IPS DF 6.9 (cell line): Measurements from ENCODE around the gene ITGA8.

ENCODE experiments used
- DNase-seq: peaks from one replicate; pipeline ENCODE4 v3.0.0-alpha.2; 2013; ENCODE audit warnings: low read depth, low spot score
- H3K27ac ChIP-seq: one replicate; pipeline ENCODE4 v1.5.1; 2013; ENCODE audit warnings: low read length, control low read depth
- H3K27me3 ChIP-seq: 2 replicates; pipeline ENCODE4 v1.6.1; 2013; ENCODE audit warnings: mild to moderate bottlenecking, low read length; ENCODE audit not compliant: control insufficient read depth, insufficient read depth
- H3K36me3 ChIP-seq: 2 replicates; pipeline ENCODE4 v1.6.1; 2013; ENCODE audit warnings: low read length; ENCODE audit not compliant: control insufficient read depth, insufficient read depth
- H3K4me1 ChIP-seq: 2 replicates; pipeline ENCODE4 v1.6.1; 2013; ENCODE audit warnings: low read length; ENCODE audit not compliant: control insufficient read depth, insufficient read depth
- H3K4me3 ChIP-seq: 2 replicates; pipeline ENCODE4 v1.5.1; 2013; ENCODE audit warnings: mild to moderate bottlenecking, low read length
- H3K9me3 ChIP-seq: 2 replicates; pipeline ENCODE4 v1.6.1; 2013; ENCODE audit warnings: low read length, inconsistent platforms; ENCODE audit not compliant: control insufficient read depth, insufficient read depth
- WGBS: extraction: QIAGEN DNeasy Blood & Tissue Kit; methylation state at CpG from one replicate; pipeline ENCODE4 v1.1.7; 2013; ENCODE audit warnings: mixed read lengths, missing lambda C conversion rate; ENCODE audit not compliant: insufficient read length, insufficient coverage; 5-methylcytosine and 5-hydroxymethylcytosine counted together

ITGA8 gene

DNA sequence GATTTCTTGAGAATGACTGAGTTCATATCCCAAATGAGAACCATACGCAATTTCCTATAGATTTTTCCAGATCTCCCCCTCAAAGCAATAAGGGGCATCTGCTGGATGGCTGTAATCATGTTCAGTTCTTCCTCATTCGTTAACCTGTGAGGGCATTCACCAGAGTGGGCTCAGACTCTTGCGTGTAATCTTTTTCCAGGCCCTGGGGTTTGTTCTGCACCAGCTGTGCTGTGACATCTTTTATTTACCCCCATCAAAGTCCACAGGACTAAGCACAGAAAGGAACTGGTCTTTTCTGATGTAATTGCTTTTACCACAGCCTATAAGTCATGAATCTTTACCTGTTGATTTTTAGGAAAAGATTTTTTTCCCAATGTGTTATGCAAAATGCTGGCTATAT lies 27.9 kb upstream of the ITGA8 start:
- Histone ChIP-seq H3K27me3 (no peaks in the 10 kb centered on the region), H3K36me3 (no peaks in the 10 kb centered on the region), H3K4me1 (no peaks in the 10 kb centered on the region), H3K27ac (no peak overlapping the region), H3K4me3 (no peak overlapping the region), H3K9me3 (no peaks in the 10 kb centered on the region)
- WGBS = no CpG with 5 or more reads among the region's 3 CpGs
- no peak for DNase-seq

DNA sequence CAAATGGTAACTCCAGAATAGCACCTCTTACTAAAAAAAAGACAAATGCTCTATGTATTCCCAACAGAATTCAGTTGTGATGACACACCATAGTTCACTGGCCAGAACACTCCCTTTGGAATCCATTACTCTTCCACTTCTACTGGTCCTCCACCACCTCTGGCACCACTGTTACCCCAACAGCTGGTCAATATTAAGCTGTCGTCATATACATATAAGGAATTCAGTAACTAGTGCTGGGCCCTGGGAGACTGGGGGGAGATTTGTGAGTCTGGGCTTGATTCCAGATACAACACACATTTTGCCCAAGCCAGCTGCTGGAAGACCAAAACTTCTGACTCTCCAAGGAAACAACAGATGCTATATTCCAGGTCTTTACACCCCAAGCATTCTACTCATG lies 26.0 kb upstream of the ITGA8 start:
- no peak for DNase-seq
- WGBS = no CpG with 5 or more reads among the region's 1 CpG
- H3K36me3 ChIP-seq = no peaks in the 10 kb centered on the region
- no peak overlapping the region for H3K27ac ChIP-seq
- H3K4me1 ChIP-seq = no peaks in the 10 kb centered on the region
- H3K9me3 ChIP-seq = no peaks in the 10 kb centered on the region
- H3K27me3 ChIP-seq = no peaks in the 10 kb centered on the region
- H3K4me3 ChIP-seq = no peak overlapping the region

DNA sequence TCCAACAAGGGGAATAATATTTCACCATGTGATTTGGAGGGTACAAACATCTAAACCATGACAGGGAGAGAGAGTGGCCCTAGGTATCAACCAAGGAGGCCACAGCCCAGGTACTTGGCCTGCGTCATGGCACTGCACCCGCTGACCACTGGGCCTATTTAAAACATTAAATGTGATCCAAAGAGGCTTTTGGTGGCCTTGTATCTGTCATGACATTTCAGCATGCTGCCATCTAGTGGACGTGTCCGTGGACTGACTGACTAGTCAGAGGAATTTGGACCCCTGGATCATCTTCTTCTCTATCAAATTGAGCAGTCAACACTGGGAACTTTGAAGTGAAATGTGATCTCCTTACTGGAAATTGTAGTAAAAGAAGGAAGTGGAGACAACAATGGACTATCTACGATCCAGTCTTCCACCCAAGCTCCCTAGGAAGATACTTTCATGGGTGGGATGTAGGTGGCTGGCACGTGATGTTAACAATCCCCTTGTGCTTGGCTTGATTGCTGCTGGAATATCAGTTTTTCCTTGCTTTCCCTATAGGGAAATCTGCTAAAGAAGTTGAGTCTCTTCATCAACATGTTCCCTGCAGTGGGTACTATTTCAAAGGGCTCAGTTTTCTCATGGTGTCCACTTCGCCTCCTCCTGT lies 24.6 kb upstream of the ITGA8 start:
- no peaks in the 10 kb centered on the region for H3K36me3 ChIP-seq
- no peaks in the 10 kb centered on the region for H3K4me1 ChIP-seq
- no peaks in the 10 kb centered on the region for H3K9me3 ChIP-seq
- H3K4me3 ChIP-seq = no peak overlapping the region
- H3K27ac ChIP-seq = no peak overlapping the region
- H3K27me3 ChIP-seq = no peaks in the 10 kb centered on the region
- no CpG with 5 or more reads among the region's 7 CpGs for WGBS
- DNase-seq = peak; percentile 35

DNA sequence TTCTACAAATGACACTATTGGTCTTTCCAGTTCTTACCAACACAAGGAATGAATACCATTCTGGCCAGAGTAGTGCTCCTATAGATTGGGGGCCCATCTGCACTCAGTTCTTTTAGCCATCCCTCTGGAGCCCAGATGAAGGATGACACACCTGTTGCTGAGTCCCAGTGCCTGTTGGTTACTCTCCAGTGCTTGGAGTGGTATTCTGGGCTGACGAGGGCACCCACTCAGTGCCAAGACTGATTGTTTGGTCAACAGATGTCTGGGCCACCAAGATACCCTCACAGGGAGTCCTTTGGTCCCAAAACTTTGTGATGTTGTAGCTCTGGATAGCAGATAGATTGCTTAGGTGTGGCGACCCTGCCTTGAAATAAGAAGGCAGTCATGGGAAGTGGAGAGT lies 23.7 kb upstream of the ITGA8 start:
- Histone ChIP-seq H3K36me3 (no peaks in the 10 kb centered on the region), H3K9me3 (no peaks in the 10 kb centered on the region), H3K4me3 (no peak overlapping the region), H3K27me3 (no peaks in the 10 kb centered on the region), H3K27ac (no peak overlapping the region), H3K4me1 (no peaks in the 10 kb centered on the region)
- no peak for DNase-seq
- WGBS = no CpG with 5 or more reads among the region's 2 CpGs

DNA sequence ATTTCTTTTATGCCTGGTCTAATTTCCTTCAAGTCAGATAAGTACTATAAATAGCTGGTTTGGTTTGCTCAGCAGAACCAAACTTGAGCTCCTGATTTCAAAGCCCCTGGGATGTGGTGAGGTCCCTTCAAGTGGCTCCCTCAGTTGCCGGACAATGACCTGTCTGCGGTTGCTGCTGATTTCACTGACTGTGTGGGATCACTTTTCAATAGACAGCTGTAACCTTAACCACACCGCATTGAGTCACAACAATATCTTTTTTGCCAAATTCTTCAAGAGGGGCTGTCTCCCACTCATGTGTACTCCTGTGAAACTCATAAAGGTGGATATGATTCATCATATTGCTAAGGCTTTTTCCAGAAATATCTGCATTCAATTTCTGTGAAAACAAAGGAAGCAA lies 23.1 kb upstream of the ITGA8 start:
- H3K9me3 ChIP-seq = no peaks in the 10 kb centered on the region
- H3K27ac ChIP-seq = no peak overlapping the region
- no peak for DNase-seq
- no peak overlapping the region for H3K4me3 ChIP-seq
- no peaks in the 10 kb centered on the region for H3K36me3 ChIP-seq
- H3K4me1 ChIP-seq = no peaks in the 10 kb centered on the region
- H3K27me3 ChIP-seq = no peaks in the 10 kb centered on the region
- no CpG with 5 or more reads among the region's 3 CpGs for WGBS

DNA sequence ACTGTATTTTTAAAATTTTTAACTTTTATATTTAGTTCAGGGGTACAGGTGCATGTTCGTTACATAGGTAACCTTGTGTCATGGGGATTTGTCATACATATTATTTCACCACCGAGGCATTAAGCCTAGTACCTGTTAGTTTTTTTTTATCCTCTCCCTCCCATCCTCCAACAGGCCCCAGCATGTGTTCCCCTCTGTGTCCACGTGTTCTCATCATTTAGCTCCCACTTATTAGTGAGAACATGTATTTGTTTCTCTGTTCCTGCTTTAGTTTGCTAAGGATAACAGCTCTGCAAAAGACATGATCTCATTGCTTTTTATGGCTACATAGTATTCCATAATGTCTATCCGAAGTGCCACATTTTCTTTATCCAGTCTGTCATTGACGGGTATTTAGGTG lies 22.4 kb upstream of the ITGA8 start:
- H3K9me3 ChIP-seq = no peaks in the 10 kb centered on the region
- no peak overlapping the region for H3K27ac ChIP-seq
- H3K36me3 ChIP-seq = no peaks in the 10 kb centered on the region
- DNase-seq = no peak
- H3K4me3 ChIP-seq = no peak overlapping the region
- no peaks in the 10 kb centered on the region for H3K4me1 ChIP-seq
- no peaks in the 10 kb centered on the region for H3K27me3 ChIP-seq
- no CpG with 5 or more reads among the region's 5 CpGs for WGBS

DNA sequence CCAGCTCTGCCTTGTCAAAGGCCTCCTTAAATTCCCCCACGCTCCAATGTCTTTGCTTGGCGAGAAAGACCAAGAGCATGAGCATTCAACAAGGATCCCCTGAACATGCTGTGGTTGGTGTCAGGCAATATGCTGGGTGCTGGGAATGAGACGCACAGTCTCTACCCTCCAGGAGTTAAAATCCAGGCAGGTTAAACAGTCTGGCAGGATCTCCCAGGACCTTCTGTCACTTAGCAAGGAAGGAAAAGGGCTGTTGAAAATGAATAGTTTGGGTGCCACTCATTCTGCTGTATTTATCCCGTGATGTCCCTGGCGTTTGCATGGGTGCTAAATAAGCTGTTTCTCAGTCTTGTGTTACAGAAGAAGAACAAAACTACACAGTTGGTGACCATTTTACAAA lies 21.9 kb upstream of the ITGA8 start:
- no peak overlapping the region for H3K27ac ChIP-seq
- H3K27me3 ChIP-seq = no peaks in the 10 kb centered on the region
- DNase-seq = no peak
- H3K4me1 ChIP-seq = no peaks in the 10 kb centered on the region
- no peaks in the 10 kb centered on the region for H3K36me3 ChIP-seq
- H3K9me3 ChIP-seq = no peaks in the 10 kb centered on the region
- no peak overlapping the region for H3K4me3 ChIP-seq
- no CpG with 5 or more reads among the region's 5 CpGs for WGBS

DNA sequence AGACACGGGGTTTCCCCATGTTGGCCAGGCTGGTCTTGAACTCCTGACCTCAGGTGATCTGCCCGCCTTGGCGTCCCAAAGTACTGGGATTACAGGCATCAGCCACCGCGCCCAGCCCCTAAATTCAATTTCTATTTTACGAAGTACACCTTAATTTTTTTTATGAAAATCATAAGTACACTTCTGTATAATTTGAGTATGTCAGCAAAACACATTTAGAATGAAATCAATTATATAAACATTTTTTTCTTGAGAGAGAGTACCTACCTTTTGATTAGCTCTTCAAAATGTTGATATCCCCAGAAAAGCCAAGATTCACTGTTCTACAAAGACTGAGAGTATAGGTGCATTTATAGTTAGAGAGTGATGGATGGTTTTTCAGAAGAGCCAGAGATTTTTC lies 20.5 kb upstream of the ITGA8 start:
- Histone ChIP-seq H3K4me1 (no peaks in the 10 kb centered on the region), H3K36me3 (no peaks in the 10 kb centered on the region), H3K9me3 (no peaks in the 10 kb centered on the region), H3K4me3 (no peak overlapping the region), H3K27me3 (no peaks in the 10 kb centered on the region), H3K27ac (no peak overlapping the region)
- WGBS = no CpG with 5 or more reads among the region's 6 CpGs
- DNase-seq = no peak

DNA sequence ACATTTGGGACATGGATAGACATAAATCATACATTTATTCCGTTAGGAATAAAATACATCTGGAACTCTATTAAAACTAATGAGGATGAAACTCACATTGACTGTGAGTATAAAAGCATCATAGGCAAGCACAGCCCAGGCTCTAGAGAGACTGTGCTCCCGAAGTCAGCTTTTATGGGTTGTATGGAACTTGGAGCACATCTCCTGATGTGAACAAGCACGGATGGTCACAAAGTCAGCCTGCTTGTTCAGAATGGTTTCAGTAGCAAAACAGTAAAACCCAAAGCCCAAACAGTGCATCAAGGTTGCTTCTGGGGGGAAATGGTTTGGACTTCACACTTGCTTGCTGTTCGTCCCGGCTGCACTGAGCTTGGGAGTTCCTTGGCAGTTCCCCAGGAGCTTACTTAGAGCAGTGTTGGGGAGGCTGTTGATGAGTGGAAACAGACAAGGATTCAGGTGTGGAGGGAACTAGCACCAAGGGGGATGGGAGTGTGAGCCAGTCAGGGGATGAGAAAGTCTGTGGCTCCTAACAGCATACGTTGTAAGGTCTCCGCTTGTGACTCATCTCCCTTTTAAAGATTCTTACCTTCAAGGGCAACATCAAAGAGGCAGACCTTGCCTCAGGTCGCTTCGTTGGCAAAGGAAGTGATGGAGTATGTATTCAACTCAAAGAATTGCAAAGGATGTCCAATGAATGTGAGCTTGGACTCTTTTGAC lies 19.7 kb upstream of the ITGA8 start:
- Histone ChIP-seq H3K27me3 (no peaks in the 10 kb centered on the region), H3K4me1 (no peaks in the 10 kb centered on the region), H3K27ac (no peak overlapping the region), H3K36me3 (no peaks in the 10 kb centered on the region), H3K9me3 (no peaks in the 10 kb centered on the region), H3K4me3 (no peak overlapping the region)
- no CpG with 5 or more reads among the region's 9 CpGs for WGBS
- no peak for DNase-seq

DNA sequence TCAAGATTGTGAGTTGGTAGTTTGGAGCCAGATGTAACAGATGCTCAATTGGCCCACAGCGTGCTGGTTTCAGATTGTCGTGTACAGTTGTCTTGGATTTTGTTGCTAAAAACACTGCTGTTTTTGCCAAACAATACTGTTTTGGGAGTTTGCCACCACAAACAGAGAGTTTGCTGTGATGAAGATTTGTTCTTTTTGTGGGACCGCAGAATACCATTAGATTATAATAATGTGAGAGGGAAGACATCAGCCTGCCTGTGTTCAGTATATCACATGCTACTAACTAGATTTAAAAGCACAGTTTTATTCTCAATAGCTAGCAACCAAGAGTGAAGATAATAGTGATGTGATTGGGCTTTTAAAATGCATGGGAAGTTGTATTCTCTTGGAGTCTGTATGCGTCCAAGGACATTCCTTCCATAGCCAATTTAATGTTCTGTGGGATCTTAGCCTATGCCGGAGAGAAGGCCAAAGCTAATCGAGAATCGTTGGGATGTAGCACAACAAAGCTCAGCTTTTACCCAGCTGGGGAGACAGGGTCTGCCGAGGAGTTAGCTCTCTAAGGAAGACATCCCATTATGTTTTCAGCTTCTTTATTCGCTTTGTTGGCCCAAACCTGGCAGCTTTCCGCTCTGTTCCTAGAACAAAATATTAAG lies 18.7 kb upstream of the ITGA8 start:
- H3K9me3 ChIP-seq = no peaks in the 10 kb centered on the region
- no peak for DNase-seq
- H3K36me3 ChIP-seq = no peaks in the 10 kb centered on the region
- WGBS = no CpG with 5 or more reads among the region's 10 CpGs
- no peak overlapping the region for H3K27ac ChIP-seq
- H3K4me3 ChIP-seq = no peak overlapping the region
- no peaks in the 10 kb centered on the region for H3K4me1 ChIP-seq
- no peaks in the 10 kb centered on the region for H3K27me3 ChIP-seq
